Hematopoietic multipotent progenitor cell treated with erythropoietin and hydrocortisone succinate and interleukin-3 and kit ligand, for 4 days (in vitro differentiated cells): Measurements from ENCODE around the gene CAMK4.
"Not testable (repeated sequence)": the region's sequence is repeated elsewhere in the genome, so short reads cannot be mapped to it uniquely, and the experiment has no call there.

Experiments
- DNase-seq: peaks from one replicate; pipeline ENCODE4 v3.0.0-alpha.2; 2015

CAMK4 gene

GRCh38 chr5:111229871-111230810 lies 6.0 kb downstream of the CAMK4 start:
- no peak for DNase-seq

- DNase-seq = no peak
Measured at GRCh38 chr5:111231119-111231518, 6.9 kb downstream of the CAMK4 start.

GRCh38 chr5:111232311-111233051 lies 8.3 kb downstream of the CAMK4 start:
- DNase-seq = no peak

GRCh38 chr5:111233052-111233374 lies 8.8 kb downstream of the CAMK4 start:
- no peak for DNase-seq

- DNase-seq = peak; percentile 9
Measured at GRCh38 chr5:111234125-111234524, 9.9 kb downstream of the CAMK4 start.

- no peak for DNase-seq
Measured at GRCh38 chr5:111235635-111236034, 11.5 kb downstream of the CAMK4 start.

GRCh38 chr5:111236348-111236747 lies 12.2 kb downstream of the CAMK4 start:
- DNase-seq = no peak

- DNase-seq = no peak
Measured at GRCh38 chr5:111236995-111237394, 12.8 kb downstream of the CAMK4 start.

GRCh38 chr5:111237470-111237869 lies 13.3 kb downstream of the CAMK4 start:
- no peak for DNase-seq

GRCh38 chr5:111238431-111239225 lies 14.4 kb downstream of the CAMK4 start:
- no peak for DNase-seq

GRCh38 chr5:111241696-111242095 lies 17.5 kb downstream of the CAMK4 start:
- DNase-seq = no peak

- no peak for DNase-seq
Measured at GRCh38 chr5:111242606-111243005, 18.4 kb downstream of the CAMK4 start.

- DNase-seq = no peak
Measured at GRCh38 chr5:111243318-111243717, 19.1 kb downstream of the CAMK4 start.

- DNase-seq = no peak
Measured at GRCh38 chr5:111245654-111246053, 21.5 kb downstream of the CAMK4 start.

GRCh38 chr5:111246459-111246858 lies 22.3 kb downstream of the CAMK4 start:
- no peak for DNase-seq

GRCh38 chr5:111248571-111248970 lies 24.4 kb downstream of the CAMK4 start:
- no peak for DNase-seq

GRCh38 chr5:111251921-111252320 lies 27.7 kb downstream of the CAMK4 start:
- no peak for DNase-seq

GRCh38 chr5:111252799-111253545 lies 28.8 kb downstream of the CAMK4 start:
- no peak for DNase-seq

GRCh38 chr5:111254613-111255012 lies 30.4 kb downstream of the CAMK4 start:
- DNase-seq = no peak

- no peak for DNase-seq
Measured at GRCh38 chr5:111255169-111255568, 31.0 kb downstream of the CAMK4 start.

- no peak for DNase-seq
Measured at GRCh38 chr5:111256128-111256527, 31.9 kb downstream of the CAMK4 start.

- not testable (repeated sequence) for DNase-seq
Measured at GRCh38 chr5:111257610-111258009, 33.4 kb downstream of the CAMK4 start.

GRCh38 chr5:111259636-111260035 lies 35.5 kb downstream of the CAMK4 start:
- no peak for DNase-seq
